GM19467 (cell line): ENCODE measurements around the gene POU6F1.

Source experiments
- ATAC-seq: cut with Tn5 transposase; IDR thresholded peaks from one replicate; pipeline ENCODE4 v1.9.1; 2021; ENCODE audit warnings: mild to moderate bottlenecking, moderate library complexity; ENCODE audit not compliant: unreplicated experiment

POU6F1 gene

DNA sequence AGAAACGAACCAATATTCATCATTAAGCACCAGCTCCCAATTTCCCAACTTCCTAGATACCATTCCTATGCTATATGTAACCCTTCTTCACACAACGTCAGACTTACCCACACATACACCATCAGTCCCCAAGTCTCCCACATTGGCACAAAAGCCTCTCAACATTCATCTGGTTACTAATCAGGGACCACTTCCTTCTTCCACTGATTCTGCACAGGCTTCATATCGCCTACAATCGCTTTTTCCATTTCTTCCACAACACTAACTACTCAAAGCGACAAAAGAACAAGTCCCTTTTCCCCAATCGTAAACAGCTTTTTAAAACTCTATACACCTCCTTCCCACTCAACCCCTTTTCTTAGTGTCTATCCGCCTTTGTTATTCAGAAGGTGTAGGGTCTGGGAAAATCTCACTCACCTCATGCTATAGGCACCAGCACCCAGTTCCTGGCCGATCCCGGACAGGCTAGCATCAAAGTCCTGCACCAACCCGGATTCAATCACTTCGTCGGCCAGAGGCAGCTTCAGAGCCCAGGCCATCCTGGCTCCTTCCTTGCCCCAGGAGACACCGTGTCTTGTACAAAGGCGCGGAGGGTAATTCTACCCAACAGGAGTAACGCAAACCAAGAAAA, 45.9 kb downstream of the POU6F1 start:
- peak; percentile 11 for ATAC-seq

DNA sequence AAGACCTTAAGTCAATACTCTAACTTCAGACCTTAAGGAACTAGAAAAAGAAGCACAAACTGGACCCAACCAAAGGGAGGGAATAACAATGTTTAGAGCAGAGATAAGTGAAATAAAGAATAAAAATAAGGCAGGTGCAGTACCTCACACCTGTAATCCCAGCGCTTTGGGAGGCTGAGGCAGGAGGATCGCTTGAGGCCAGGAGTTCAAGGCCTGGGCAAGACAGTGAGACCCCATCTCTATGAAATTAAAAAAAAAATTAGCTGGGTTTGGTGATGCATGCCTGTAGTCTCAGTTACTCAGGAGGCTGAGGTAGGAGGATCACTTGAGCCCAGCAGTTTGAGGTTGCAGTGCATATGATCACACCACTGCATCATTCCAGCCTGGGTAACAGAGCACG, 54.1 kb downstream of the POU6F1 start:
- ATAC-seq: no peak

DNA sequence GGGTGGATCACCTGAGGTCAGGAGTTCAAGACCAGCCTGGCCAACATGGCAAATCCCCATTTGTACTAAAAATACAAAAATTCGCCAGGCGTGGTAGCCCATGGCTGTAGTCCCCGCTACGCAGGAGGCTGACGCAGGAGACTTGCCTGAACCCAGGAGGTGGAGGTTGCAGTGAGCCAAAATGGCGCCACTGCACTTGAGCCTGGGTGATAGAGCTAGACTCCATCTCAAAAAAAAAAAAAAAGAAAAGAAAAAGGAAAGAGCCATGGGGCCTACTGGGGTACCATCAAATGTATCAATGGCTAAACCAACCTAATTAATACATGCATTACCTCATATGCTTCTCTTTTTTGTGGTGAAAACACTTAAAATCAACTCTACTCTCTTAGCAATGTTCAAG, 55.6 kb downstream of the POU6F1 start:
- no peak for ATAC-seq

DNA sequence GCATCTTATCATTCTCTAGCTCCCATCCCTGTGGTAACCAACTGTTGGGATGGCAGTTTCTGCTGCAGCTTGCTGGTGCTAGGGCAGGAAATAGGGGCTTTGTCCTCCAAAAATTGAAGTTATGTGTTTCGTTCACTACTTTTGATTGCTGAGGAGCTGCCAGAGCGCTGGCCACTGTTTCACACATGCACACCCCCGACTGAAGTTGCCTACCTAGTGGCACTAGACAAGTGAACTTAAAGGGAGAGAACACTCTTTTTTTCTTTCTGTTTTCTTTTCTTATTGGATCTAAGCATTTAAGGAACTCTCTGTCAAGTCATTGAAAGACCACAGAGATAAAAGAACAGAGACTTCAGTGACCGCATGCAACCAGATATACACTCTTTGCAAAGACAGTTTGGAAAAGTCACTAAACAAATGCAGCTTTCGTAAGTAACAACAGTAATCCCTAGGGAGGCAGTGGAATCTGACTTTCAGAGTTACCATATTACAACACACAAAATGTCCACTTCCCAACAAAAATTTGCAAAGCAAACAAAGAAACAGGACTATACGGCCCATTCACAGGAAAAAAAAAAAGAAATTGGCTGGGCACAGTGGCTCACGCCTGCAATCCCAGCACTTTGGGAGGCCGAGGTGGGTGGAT, 56.9 kb downstream of the POU6F1 start:
- no peak for ATAC-seq

DNA sequence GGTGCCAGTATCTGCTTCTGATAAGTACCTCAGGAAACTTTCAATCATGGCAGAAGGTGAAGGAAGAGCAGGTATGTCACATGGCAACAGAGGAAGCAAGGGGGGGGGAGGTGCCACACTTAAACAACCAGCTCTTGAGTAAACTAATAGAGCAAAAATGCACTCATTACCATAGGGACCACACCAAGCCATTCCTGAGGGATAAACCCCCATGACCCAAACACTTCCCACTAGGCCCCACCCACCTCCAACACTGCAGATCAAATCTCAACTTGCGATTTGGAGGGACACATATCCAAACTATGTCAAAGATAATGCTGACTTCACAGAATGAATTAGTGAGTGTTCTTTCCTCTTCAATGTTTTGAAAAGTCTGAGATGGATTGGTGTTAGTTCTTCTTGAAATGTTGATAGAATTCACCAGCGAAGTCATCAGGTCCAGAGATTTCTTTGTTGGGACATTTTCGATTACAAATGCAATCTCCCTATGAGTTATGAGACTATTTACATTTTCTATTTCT, 61.6 kb downstream of the POU6F1 start:
- ATAC-seq: no peak

DNA sequence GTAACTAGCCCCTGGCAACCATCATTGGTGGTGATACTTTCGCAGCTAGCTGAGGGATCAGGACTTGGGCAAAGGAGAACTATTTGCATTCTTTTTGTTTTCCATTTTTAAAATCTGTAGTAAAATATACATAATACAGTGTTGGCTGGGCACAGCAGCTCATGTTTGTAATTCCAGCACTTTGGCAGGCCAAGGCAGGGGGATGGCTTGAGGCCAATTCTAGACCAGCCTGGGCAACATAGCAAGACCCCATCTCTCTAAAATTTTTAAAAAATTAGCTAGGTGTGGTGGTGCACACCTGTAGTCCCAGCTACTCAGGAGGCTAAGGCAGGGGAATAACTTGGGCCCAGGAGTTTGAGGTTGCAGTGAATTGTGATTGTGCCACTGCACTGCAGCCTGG, 64.9 kb downstream of the POU6F1 start:
- no peak for ATAC-seq

DNA sequence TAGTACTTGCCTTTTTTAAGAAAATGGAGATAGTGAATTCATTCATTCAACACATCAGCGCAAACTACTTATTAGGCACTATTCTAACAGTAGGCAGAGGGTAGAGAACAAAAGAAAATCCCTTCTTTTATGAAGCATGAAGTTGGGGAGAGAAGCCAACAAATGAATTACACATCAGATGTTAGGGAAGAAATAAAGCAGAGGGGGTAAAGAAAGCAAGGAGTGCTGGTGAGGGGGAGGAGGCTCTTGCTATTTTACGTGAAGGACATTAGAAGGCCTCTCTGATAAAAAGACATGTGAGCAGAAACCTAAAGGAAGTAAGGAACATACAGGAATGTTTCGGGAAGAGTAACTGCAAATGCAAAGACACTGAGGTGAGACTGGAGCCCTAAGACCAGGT, 67.1 kb downstream of the POU6F1 start:
- no peak for ATAC-seq

DNA sequence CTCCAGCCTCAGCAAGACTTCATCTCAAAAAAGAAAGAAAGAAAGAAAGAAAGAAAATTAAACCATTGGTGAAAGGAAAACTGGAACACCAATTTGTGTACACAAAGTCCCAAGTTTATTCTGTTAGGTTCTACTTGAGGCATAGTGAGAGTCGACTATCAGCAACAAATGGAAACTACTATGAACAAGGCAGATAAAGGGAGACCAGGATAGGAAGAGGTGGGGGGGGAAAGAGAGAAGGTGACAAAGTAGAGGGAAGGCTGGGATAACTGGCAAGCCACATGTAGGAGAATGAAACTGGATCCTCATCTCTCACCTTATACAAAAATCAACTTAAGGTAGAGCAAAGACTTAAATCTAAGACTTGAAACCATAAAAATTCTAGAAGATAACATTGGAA, 70.6 kb downstream of the POU6F1 start:
- ATAC-seq: no peak

DNA sequence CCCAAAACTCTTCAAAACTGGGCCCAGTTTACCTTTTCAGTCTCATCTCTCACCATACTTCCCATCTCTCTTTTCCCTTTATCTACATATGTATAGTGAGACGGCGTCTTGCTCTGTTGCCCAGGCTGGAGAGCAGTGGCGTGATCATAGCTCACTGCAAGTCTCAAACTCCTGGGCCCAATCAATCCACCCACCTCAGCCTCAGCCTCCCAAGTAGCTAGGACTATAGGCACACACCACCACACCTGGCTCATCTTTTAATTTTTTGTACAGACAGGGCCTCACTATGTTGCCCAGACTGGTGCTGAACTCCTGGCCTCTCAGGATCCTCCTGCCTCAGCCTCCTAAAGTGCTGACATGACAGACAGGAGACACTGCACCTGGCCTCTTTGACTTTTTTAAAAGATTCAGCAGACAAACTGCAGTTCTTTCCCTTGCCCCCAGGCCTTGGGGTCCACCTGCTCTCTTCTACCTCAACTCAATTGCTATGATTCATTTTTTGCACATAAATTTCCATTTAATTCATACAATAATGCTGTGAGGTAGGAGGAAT, 78.5 kb downstream of the POU6F1 start:
- ATAC-seq: no peak
